ENCODE data around the gene LRRC4C. TPM values are rescaled to one million over a fixed set of nuclear protein-coding genes. Genes with fewer than 3 reads are reported as not detected.

The LRRC4C gene
- total and polyA plus RNA-seq, 11 donors: 0.08 to 1.2 (median 0.48) TPM; not detected in 1

DNA sequence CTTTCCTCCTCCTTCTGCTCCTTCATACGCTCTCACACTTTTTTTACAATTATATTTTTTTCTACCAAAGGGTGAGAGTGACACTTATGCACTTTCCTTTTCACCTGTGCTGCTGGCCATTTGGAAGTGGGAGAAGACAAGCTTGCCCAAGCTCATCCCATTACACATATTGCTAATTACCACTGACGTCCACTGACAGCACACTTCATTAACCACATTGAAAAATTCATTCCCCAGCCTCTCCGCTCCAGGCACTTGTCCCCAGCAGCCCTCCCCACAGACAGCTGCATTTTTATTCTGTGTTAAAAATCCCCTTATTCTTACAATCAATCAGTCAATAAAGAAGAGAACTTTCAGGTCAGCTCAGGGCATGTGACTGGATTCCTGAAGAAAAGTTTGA, 175.1 kb downstream of the LRRC4C start:
- Histone ChIP-seq H3K36me3 (no peaks in the 10 kb centered on the region), H3K4me3 (no peak overlapping the region), H3K4me1 (peaks cover 0 to 9% (median 0%) of the 10 kb centered on the region in 12 donors), H3K27ac (no peak overlapping the region), H3K27me3 (no peaks in the 10 kb centered on the region), H3K9me3 (no peaks in the 10 kb centered on the region)
- DNase-seq: no peak
- intact Hi-C loops (cut with DNase I): no loop called here
- TF ChIP-seq POLR2A (IDR thresholded peaks at IDR 0.05) (no peak), CTCF (IDR thresholded peaks at IDR 0.05) (no peak)
- 67 to 84% (median 82%) methylated on average over 3 of the region's 3 CpGs for WGBS, 4 donors
- ATAC-seq: no peak

DNA sequence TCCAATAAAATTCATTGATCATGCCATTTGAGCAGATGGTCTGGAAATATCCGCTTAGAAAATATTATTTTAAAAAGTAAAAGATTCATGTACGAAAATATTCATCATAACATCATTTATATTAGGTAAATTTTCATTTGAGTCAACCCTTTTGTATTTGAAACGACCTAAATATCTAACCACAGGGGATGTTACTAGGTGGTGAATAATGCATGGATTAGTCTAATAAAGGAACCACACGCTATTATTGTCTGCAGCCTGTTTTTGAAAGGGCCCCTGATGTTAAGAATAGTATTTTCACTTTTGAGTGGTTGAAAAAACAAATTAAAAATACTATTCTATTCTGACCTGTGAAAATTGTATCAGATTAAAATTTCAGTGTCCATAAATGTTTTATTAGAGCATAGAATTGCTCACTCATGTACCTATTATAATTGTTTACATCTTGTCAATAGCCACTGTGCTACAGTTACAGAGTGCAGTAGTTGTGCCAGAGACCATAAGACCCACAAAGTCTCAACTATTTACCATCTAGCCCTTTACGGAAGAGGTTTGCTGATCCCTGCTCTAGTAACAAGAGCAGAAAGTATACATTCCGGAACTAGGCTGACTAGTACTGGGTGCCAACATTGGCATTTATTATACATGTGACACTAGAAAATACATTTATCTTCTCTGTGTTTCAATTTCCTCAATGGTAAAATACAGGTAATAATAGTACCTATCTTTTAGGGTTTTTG, 176.1 kb downstream of the LRRC4C start:
- Histone ChIP-seq H3K27ac (no peak overlapping the region), H3K4me1 (peaks cover 0 to 9% (median 0%) of the 10 kb centered on the region in 12 donors), H3K27me3 (no peaks in the 10 kb centered on the region), H3K4me3 (no peak overlapping the region), H3K36me3 (no peaks in the 10 kb centered on the region), H3K9me3 (no peaks in the 10 kb centered on the region)
- intact Hi-C loops (cut with DNase I): no loop called here
- no peak for ATAC-seq
- no peak for DNase-seq
- 77 to 83% (median 80%) methylated on average over 6 of the region's 6 CpGs for WGBS, 4 donors
- TF ChIP-seq POLR2A (IDR thresholded peaks at IDR 0.05): no peak
- TF ChIP-seq CTCF (IDR thresholded peaks at IDR 0.05): no peak

DNA sequence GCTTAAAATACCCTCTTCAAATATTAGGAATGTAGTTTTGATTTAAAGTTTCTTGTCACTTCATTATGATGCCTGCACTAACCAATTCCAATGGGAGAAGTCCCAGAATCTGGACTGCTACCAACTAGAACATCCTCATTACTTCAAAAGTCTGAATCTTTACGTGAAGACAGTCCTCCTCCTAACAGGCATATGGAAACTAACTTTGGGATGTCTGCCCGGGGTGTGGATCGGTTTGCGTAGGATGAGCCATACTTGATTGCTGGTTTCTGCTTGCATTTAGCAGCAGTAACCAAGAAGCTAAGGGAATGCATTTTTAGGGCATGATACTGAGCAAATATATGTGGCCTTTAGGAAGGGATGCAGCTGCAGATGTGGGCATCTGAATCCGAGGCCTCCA, 177.1 kb downstream of the LRRC4C start:
- intact Hi-C loops (cut with DNase I): no loop called here
- Histone ChIP-seq H3K27ac (no peak overlapping the region), H3K36me3 (no peaks in the 10 kb centered on the region), H3K4me1 (peaks cover 0 to 9% (median 0%) of the 10 kb centered on the region in 12 donors), H3K4me3 (no peak overlapping the region), H3K9me3 (no peaks in the 10 kb centered on the region), H3K27me3 (no peaks in the 10 kb centered on the region)
- 67 to 76% (median 72%) methylated on average over 5 of the region's 5 CpGs for WGBS, 4 donors
- DNase-seq: no peak
- no peak for ATAC-seq
- TF ChIP-seq POLR2A (IDR thresholded peaks at IDR 0.05): no peak
- no peak for TF ChIP-seq CTCF (IDR thresholded peaks at IDR 0.05)

- peak in 3 of 4 donors; percentile 69 to 85 (median 81) for ATAC-seq
- 23 to 29% (median 27%) methylated on average over 7 of the region's 7 CpGs for WGBS, 4 donors
- peaks cover 0 to 9% (median 0%) of the 10 kb centered on the region in 12 donors for H3K4me1 ChIP-seq
Observed at GRCh38 chr11:41281131-41281742, 178.2 kb downstream of the LRRC4C start.

More at GRCh38 chr11:41281131-41281742, 178.2 kb downstream of the LRRC4C start:
- Histone ChIP-seq H3K9me3 (no peaks in the 10 kb centered on the region), H3K27me3 (no peaks in the 10 kb centered on the region), H3K27ac (peak overlapping the region in 7 of 12 donors; percentile 14 to 75 (median 36)), H3K36me3 (no peaks in the 10 kb centered on the region), H3K4me3 (peak overlapping the region in 1 of 12 donors; percentile 28)
- intact Hi-C loops (cut with DNase I): no loop called here
- TF ChIP-seq CTCF (IDR thresholded peaks at IDR 0.05): no peak
- TF ChIP-seq POLR2A (IDR thresholded peaks at IDR 0.05): no peak
- DNase-seq: no peak

Measured in heart left ventricle (tissue), 16 donors.